HPDE6-E6E7 (cell line): Measurements from ENCODE around the gene BRAF.
A peak's percentile ranks its signal among the peaks of the same experiment; 100 is the strongest.
"Not testable (repeated sequence)": the region's sequence is repeated elsewhere in the genome, so short reads cannot be mapped to it uniquely, and the experiment has no call there.

ENCODE experiments used
- DNase-seq: peaks from one replicate; pipeline ENCODE4 v3.0.0; 2011; ENCODE audit warnings: missing footprints; ENCODE audit errors: extremely low spot score

The BRAF gene

GRCh38 chr7:140877249-140877524 lies 47.5 kb downstream of the BRAF start:
- no peak for DNase-seq

GRCh38 chr7:140876519-140877248 lies 48.0 kb downstream of the BRAF start:
- DNase-seq = peak; percentile 14

- DNase-seq = no peak
These were observed 51.3 kb downstream of the BRAF start for GRCh38 chr7:140873434-140873833.

- no peak for DNase-seq
These were observed 54.7 kb downstream of the BRAF start for GRCh38 chr7:140870003-140870402.

GRCh38 chr7:140869430-140869829 lies 55.3 kb downstream of the BRAF start:
- no peak for DNase-seq

GRCh38 chr7:140867467-140868462 lies 57.0 kb downstream of the BRAF start:
- DNase-seq = no peak

- no peak for DNase-seq
These were observed 57.8 kb downstream of the BRAF start for GRCh38 chr7:140866926-140867325.

- DNase-seq = no peak
These were observed 60.0 kb downstream of the BRAF start for GRCh38 chr7:140864732-140865131.

GRCh38 chr7:140863867-140864266 lies 60.9 kb downstream of the BRAF start:
- DNase-seq = no peak

GRCh38 chr7:140863184-140863583 lies 61.5 kb downstream of the BRAF start:
- DNase-seq = no peak

- no peak for DNase-seq
These were observed 67.7 kb downstream of the BRAF start for GRCh38 chr7:140857048-140857447.

- DNase-seq = no peak
These were observed 83.5 kb downstream of the BRAF start for GRCh38 chr7:140841166-140841715.

GRCh38 chr7:140831724-140832123 lies 93.0 kb downstream of the BRAF start:
- no peak for DNase-seq

- no peak for DNase-seq
These were observed 95.0 kb downstream of the BRAF start for GRCh38 chr7:140829720-140830119.

- no peak for DNase-seq
These were observed 96.0 kb downstream of the BRAF start for GRCh38 chr7:140828741-140829140.

GRCh38 chr7:140817383-140817782 lies 107.3 kb downstream of the BRAF start:
- DNase-seq = not testable (repeated sequence)

- DNase-seq = peak; percentile 37
These were observed 113.7 kb downstream of the BRAF start for GRCh38 chr7:140810830-140811556.

GRCh38 chr7:140810385-140810784 lies 114.3 kb downstream of the BRAF start:
- no peak for DNase-seq

GRCh38 chr7:140778975-140779374 lies 145.8 kb downstream of the BRAF start:
- no peak for DNase-seq

GRCh38 chr7:140778568-140778967 lies 146.2 kb downstream of the BRAF start:
- no peak for DNase-seq

GRCh38 chr7:140774371-140774770 lies 150.4 kb downstream of the BRAF start:
- DNase-seq = no peak

GRCh38 chr7:140773104-140773503 lies 151.6 kb downstream of the BRAF start:
- DNase-seq = no peak
